ENCODE measurements around the gene PPT1. TPM values are rescaled to one million over a fixed set of nuclear protein-coding genes. Genes with fewer than 3 reads are reported as not detected.

The PPT1 gene
- total and polyA plus RNA-seq, 2 of the 8 experiments (the other 6 are each of a cell fraction or from before 2014, with no cell fraction given): 77.1 to 150 TPM

- Histone ChIP-seq H2AK5ac (ENCODE audit: low read depth, low read length) (no peak overlapping the region), H3K79me2 (ENCODE audit: control insufficient read depth in 1 of 2, insufficient read depth in 2 of 2, low read length in 2 of 2) (peaks cover 0 to 71% of the 10 kb centered on the region in 2 experiments), H3K4ac (replicated peaks; ENCODE audit: insufficient read length, low read depth, low read length) (no peak overlapping the region), H2BK15ac (ENCODE audit: low read length) (no peak overlapping the region), H4K8ac (ENCODE audit: extremely low read depth, insufficient read depth, low read length) (no peak overlapping the region), H3K4me3 (ENCODE audit: extremely low read depth in 1 of 4, insufficient read depth in 2 of 4, low read depth in 3 of 4, low read length in 4 of 4) (no peak overlapping the region), H3K27ac (ENCODE audit: low read depth, low read length) (no peak overlapping the region), H3K36me3 (ENCODE audit: control insufficient read depth in 2 of 4, insufficient read depth in 4 of 4, low read length in 3 of 4) (peaks cover 5 to 27% (median 16%) of the 10 kb centered on the region in 4 experiments; a peak in 6 of 8 replicates), H2BK5ac (ENCODE audit: low read depth, low read length) (no peak overlapping the region), H2BK20ac (ENCODE audit: low read length) (no peak overlapping the region), H3K4me2 (ENCODE audit: insufficient read depth in 1 of 2, low read depth in 2 of 2, low read length in 2 of 2) (no peak overlapping the region), H3K56ac (replicated peaks; ENCODE audit: insufficient read length, low read depth, low read length) (no peak overlapping the region), H3K18ac (ENCODE audit: extremely low read depth, low read length) (no peak overlapping the region), H2BK120ac (replicated peaks; ENCODE audit: low read depth, low read length) (no peak overlapping the region), H2AFZ (ENCODE audit: low read length) (no peak overlapping the region), H2BK12ac (ENCODE audit: low read depth, low read length) (no peak overlapping the region), H4K5ac (ENCODE audit: insufficient read length, low read depth, low read length) (no peak overlapping the region), H3K79me1 (ENCODE audit: low read depth, low read length) (peaks cover 4% of the 10 kb centered on the region), H4K20me1 (replicated peaks in 1 of 2; ENCODE audit: control insufficient read depth in 1 of 2, insufficient read depth in 2 of 2, low read length in 2 of 2) (peaks cover 4 to 15% of the 10 kb centered on the region in 2 experiments), H3K9me3 (ENCODE audit: insufficient read depth in 2 of 2, low read depth in 1 of 2, low read length in 1 of 2) (no peaks in the 10 kb centered on the region), H3K23ac (ENCODE audit: insufficient read length) (no peak overlapping the region), H3K27me3 (replicated peaks in 1 of 4; ENCODE audit: control insufficient read depth in 3 of 4, extremely low read depth in 1 of 4, insufficient read depth in 3 of 4, low read length in 3 of 4) (no peaks in the 10 kb centered on the region), H3K14ac (ENCODE audit: insufficient read length) (no peak overlapping the region), H3K9ac (replicated peaks in 1 of 4; ENCODE audit: extremely low read depth in 1 of 4, low read depth in 3 of 4, low read length in 3 of 4) (no peak overlapping the region), H3K23me2 (ENCODE audit: low read depth, low read length) (no peaks in the 10 kb centered on the region), H4K91ac (replicated peaks; ENCODE audit: insufficient read length, low read length) (no peak overlapping the region), H3K4me1 (replicated peaks in 1 of 4; ENCODE audit: control insufficient read depth in 3 of 4, insufficient read depth in 4 of 4, low read length in 3 of 4) (peaks cover 0 to 6% (median 5%) of the 10 kb centered on the region in 4 experiments; a peak in 5 of 7 replicates)
- no peak for TF ChIP-seq BCL11A (IDR thresholded peaks at IDR 0.05; ENCODE audit: low read depth in 2 of 2, low read length in 2 of 2)
- TF ChIP-seq HDAC2 (IDR thresholded peaks at IDR 0.05; ENCODE audit: borderline replicate concordance in 1 of 2, low read depth in 2 of 2, low read length in 2 of 2): no peak
- TF ChIP-seq SUZ12 (IDR thresholded peaks at IDR 0.05; ENCODE audit: low read length): no peak
- no peak for TF ChIP-seq SIX5 (IDR thresholded peaks at IDR 0.05; ENCODE audit: low read depth, low read length)
- TF ChIP-seq RAD21 (IDR thresholded peaks at IDR 0.05 in 1 of 2, conservative IDR thresholded peaks at IDR 0.05 in 1 of 2; ENCODE audit: low read depth in 2 of 2, low read length in 2 of 2): no peak
- no peak for TF ChIP-seq TAF1 (IDR thresholded peaks at IDR 0.05; ENCODE audit: low read depth, low read length)
- TF ChIP-seq SP1 (IDR thresholded peaks at IDR 0.05; ENCODE audit: low read depth, low read length): no peak
- TF ChIP-seq, protein P1, sequence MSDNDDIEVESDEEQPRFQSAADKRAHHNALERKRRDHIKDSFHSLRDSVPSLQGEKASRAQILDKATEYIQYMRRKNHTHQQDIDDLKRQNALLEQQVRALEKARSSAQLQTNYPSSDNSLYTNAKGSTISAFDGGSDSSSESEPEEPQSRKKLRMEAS (IDR thresholded peaks at IDR 0.05): no peak
- no peak for TF ChIP-seq RFX5 (IDR thresholded peaks at IDR 0.05; ENCODE audit: borderline replicate concordance, low read depth, low read length)
- DNase-seq (ENCODE audit: low read depth in 1 of 2, low spot score in 2 of 2): no peak
- 93% methylated on average over 5 of the region's 5 CpGs; no CpG with 5 or more reads in 1 of the 2 experiments for WGBS, 2 experiments (ENCODE audit: extremely low coverage in 1 of 2, insufficient coverage in 1 of 2, insufficient read length in 1 of 2, insufficient replicate concordance in 2 of 2, low coverage in 1 of 2, low lambda C conversion rate in 2 of 2, missing lambda C conversion rate in 1 of 2)
- CTCF ChIA-PET (ENCODE audit: partially characterized antibody): interaction anchor here (1.1 to 1.5 kb wide), 5 partner anchors 16 to 282 kb away, joined by 3 to 5 read pairs (median 3); partner anchors contain the start of gene CAP1
- no peak for FAIRE-seq
- POLR2A ChIA-PET (ENCODE audit: partially characterized antibody): interaction anchor here (0.7 to 2.3 kb wide), 6 partner anchors 12 to 20 kb away, joined by 3 to 8 read pairs (median 3); partner anchors contain the start of gene CAP1
Observed at GRCh38 chr1:40056519-40057309, 40.3 kb downstream of the PPT1 start.

Measured in H1 (cell line).